ENCODE measurements around the gene NKAIN4.

GRCh38 chr20:63295018-63295417, 40.8 kb upstream of the NKAIN4 start:
- TF ChIP-seq, protein P1, sequence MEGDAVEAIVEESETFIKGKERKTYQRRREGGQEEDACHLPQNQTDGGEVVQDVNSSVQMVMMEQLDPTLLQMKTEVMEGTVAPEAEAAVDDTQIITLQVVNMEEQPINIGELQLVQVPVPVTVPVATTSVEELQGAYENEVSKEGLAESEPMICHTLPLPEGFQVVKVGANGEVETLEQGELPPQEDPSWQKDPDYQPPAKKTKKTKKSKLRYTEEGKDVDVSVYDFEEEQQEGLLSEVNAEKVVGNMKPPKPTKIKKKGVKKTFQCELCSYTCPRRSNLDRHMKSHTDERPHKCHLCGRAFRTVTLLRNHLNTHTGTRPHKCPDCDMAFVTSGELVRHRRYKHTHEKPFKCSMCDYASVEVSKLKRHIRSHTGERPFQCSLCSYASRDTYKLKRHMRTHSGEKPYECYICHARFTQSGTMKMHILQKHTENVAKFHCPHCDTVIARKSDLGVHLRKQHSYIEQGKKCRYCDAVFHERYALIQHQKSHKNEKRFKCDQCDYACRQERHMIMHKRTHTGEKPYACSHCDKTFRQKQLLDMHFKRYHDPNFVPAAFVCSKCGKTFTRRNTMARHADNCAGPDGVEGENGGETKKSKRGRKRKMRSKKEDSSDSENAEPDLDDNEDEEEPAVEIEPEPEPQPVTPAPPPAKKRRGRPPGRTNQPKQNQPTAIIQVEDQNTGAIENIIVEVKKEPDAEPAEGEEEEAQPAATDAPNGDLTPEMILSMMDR (IDR thresholded peaks at IDR 0.05) = no peak
- no peak for TF ChIP-seq POLR2A (IDR thresholded peaks at IDR 0.05)
